GM23338 (cell line): ENCODE data around the gene DCTN2. TPM values are rescaled to one million over a fixed set of nuclear protein-coding genes. Genes with fewer than 3 reads are reported as not detected.

Experiments used
- ATAC-seq: fragments of 200-7000 bp; cut with Tn5 transposase; 3 replicates; pipeline ENCODE4 v1.9.1; 2020
- DNase-seq: peaks from one replicate; pipeline ENCODE4 v3.0.0-alpha.2; 2015; ENCODE audit warnings: low spot score
- H2AFZ ChIP-seq: fragments of 200-600 bp; sonication (generic); 2 replicates; pipeline ENCODE4 v1.8.0; 2016; ENCODE audit warnings: antibody characterized with exemption, mild to moderate bottlenecking, moderate library complexity
- H3F3A ChIP-seq: fragments of 200-600 bp; sonication (generic); replicated peaks from 2 replicates; pipeline ENCODE4 v1.8.0; 2017; ENCODE audit warnings: antibody characterized with exemption, mixed run types, low read depth
- H3K27ac ChIP-seq: fragments of 200-600 bp; sonication (generic); 2 replicates; pipeline ENCODE4 v1.6.1; 2016; ENCODE audit warnings: low read depth
- H3K27me3 ChIP-seq: fragments of 200-600 bp; sonication (generic); 2 replicates; pipeline ENCODE4 v1.8.0; 2016; ENCODE audit warnings: mild to moderate bottlenecking, mixed run types, moderate library complexity; ENCODE audit not compliant: insufficient read depth
- H3K36me3 ChIP-seq: fragments of 200-600 bp; sonication (generic); 2 replicates; pipeline ENCODE4 v1.8.0; 2016; ENCODE audit warnings: mild to moderate bottlenecking; ENCODE audit not compliant: insufficient read depth
- H3K4me1 ChIP-seq: fragments of 200-600 bp; sonication (generic); 2 replicates; pipeline ENCODE4 v1.8.0; 2016; ENCODE audit warnings: mild to moderate bottlenecking, moderate library complexity; ENCODE audit not compliant: insufficient read depth
- H3K4me2 ChIP-seq: fragments of 200-600 bp; sonication (generic); 2 replicates; pipeline ENCODE4 v1.7.1; 2017; ENCODE audit warnings: mixed run types
- H3K4me3 ChIP-seq: fragments of 200-600 bp; sonication (generic); 2 replicates; pipeline ENCODE4 v1.6.1; 2016; ENCODE audit warnings: mixed run types
- H3K79me2 ChIP-seq: fragments of 200-600 bp; sonication (generic); replicated peaks from 2 replicates; pipeline ENCODE4 v1.8.0; 2017; ENCODE audit warnings: mild to moderate bottlenecking; ENCODE audit not compliant: insufficient read depth
- H3K9me2 ChIP-seq: fragments of 200-600 bp; sonication (generic); 2 replicates; pipeline ENCODE4 v1.8.0; 2017; ENCODE audit not compliant: insufficient read depth
- H4K20me1 ChIP-seq: fragments of 200-600 bp; sonication (generic); replicated peaks from 2 replicates; pipeline ENCODE4 v1.8.0; 2017; ENCODE audit warnings: mild to moderate bottlenecking; ENCODE audit not compliant: insufficient read depth
- H3K27ac Mint-ChIP-seq: 2 replicates; pipeline ENCODE4 v1.8.0; 2020; ENCODE audit warnings: inconsistent platforms, mild to moderate bottlenecking, moderate library complexity, mixed read lengths
- H3K27me3 Mint-ChIP-seq: 3 replicates; pipeline ENCODE4 v1.8.0; 2022; ENCODE audit warnings: low read depth, mild to moderate bottlenecking, moderate library complexity, mixed read lengths, inconsistent platforms; ENCODE audit not compliant: insufficient read depth, poor library complexity
- H3K36me3 Mint-ChIP-seq: 3 replicates; pipeline ENCODE4 v1.8.0; 2021; ENCODE audit warnings: low read depth, mild to moderate bottlenecking, inconsistent platforms, moderate library complexity, mixed read lengths
- H3K4me1 Mint-ChIP-seq: 3 replicates; pipeline ENCODE4 v1.8.0; 2020; ENCODE audit warnings: mild to moderate bottlenecking, inconsistent platforms, mixed read lengths
- H3K4me3 Mint-ChIP-seq: 3 replicates; pipeline ENCODE4 v1.8.0; 2021; ENCODE audit warnings: moderate library complexity, mild to moderate bottlenecking, inconsistent platforms, mixed read lengths
- H3K9me3 Mint-ChIP-seq: 3 replicates; pipeline ENCODE4 v1.8.0; 2020; ENCODE audit warnings: moderate library complexity, mild to moderate bottlenecking, inconsistent platforms, mixed read lengths
- CREB1 ChIP-seq: fragments of 250-450 bp; sonication (Bioruptor Pico); IDR thresholded peaks from 2 replicates; pipeline ENCODE4 v1.5.0; 2020; ENCODE audit warnings: low read depth, mild to moderate bottlenecking, moderate library complexity
- EZH2 ChIP-seq: fragments of 200-600 bp; sonication (generic); IDR thresholded peaks from one replicate; pipeline ENCODE4 v1.8.0; 2017; ENCODE audit warnings: antibody characterized with exemption, mild to moderate bottlenecking, low read depth; ENCODE audit not compliant: unreplicated experiment
- EZH2phosphoT487 ChIP-seq: fragments of 200-600 bp; sonication (generic); IDR thresholded peaks from one replicate; pipeline ENCODE4 v1.8.1; 2018; ENCODE audit warnings: antibody characterized with exemption; ENCODE audit not compliant: unreplicated experiment
- JUNB ChIP-seq: IDR thresholded peaks from one replicate; pipeline ENCODE4 v1.6.1; 2016; ENCODE audit warnings: antibody characterized with exemption; ENCODE audit not compliant: unreplicated experiment
- NANOG ChIP-seq: IDR thresholded peaks from 2 replicates; pipeline ENCODE4 v1.6.1; 2016; ENCODE audit warnings: antibody characterized with exemption, borderline replicate concordance
- POLR2AphosphoS5 ChIP-seq: IDR thresholded peaks from 2 replicates; pipeline ENCODE4 v1.6.1; 2016; ENCODE audit warnings: antibody characterized with exemption, low read depth
- STAT1 ChIP-seq: IDR thresholded peaks from one replicate; pipeline ENCODE4 v1.6.1; 2016; ENCODE audit warnings: antibody characterized with exemption; ENCODE audit not compliant: unreplicated experiment
- ZNF114 ChIP-seq: fragments of 250-450 bp; sonication (Bioruptor Pico); IDR thresholded peaks from 2 replicates; pipeline ENCODE4 v1.5.0; 2020; ENCODE audit warnings: mild to moderate bottlenecking, moderate library complexity
- polyA plus RNA-seq: library from polyadenylated mRNA; unstranded; fragments of >200 nt; fragmentation: Nextera tagmentation; extraction: Ambion mirVana; gene quantifications from 2 replicates; pipeline ENCODE4 v1.2.1, GENCODE V29; 2016
- total RNA-seq: library from RNA; depleted of rRNA; stranded (reverse); fragments of >200 nt; shearing (Covaris generic); gene quantifications from 2 replicates; pipeline ENCODE4 v1.2.3, GENCODE V29; 2014
- TF ChIP-seq, protein P1 (sequence below): fragments of 250-450 bp; sonication (Bioruptor Pico); IDR thresholded peaks from 2 replicates; pipeline ENCODE4 v1.5.0; 2020; ENCODE audit warnings: mild to moderate bottlenecking, moderate library complexity
- TF ChIP-seq, protein P2 (sequence below), 2 experiments: fragments of 200-600 bp in 1 of 2; sonication (generic) in 1 of 2; conservative IDR thresholded peaks; 2 replicates each; pipeline versions ENCODE4 v1.5.1 to v1.6.1; 2016 to 2017; ENCODE audit warnings: antibody characterized with exemption in 2 of 2, low read depth in 2 of 2, mild to moderate bottlenecking in 2 of 2, moderate library complexity in 1 of 2
- TF ChIP-seq, protein P3 (sequence below): IDR thresholded peaks from one replicate; pipeline ENCODE4 v1.6.1; 2018; ENCODE audit warnings: antibody characterized with exemption; ENCODE audit not compliant: unreplicated experiment
- TF ChIP-seq, protein P4 (sequence below): IDR thresholded peaks from 2 replicates; pipeline ENCODE4 v1.6.1; 2016; ENCODE audit warnings: antibody characterized with exemption

Gene DCTN2
- total and polyA plus RNA-seq, 2 experiments from 2014 or later, result 56.1 to 157 TPM

DNA sequence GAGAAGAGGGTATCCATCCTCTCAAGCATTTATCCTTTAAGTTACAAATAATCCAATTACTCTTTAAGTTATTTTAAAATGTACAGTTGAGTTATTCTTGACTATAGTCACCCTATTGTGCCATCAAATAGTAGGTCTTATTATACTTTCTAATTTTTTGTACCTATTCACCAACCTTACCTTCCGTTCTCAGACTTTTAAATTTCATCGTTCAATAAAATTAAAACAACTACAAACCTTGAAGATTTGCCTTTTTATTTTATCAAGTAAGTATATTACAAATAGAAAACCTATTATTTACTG, 972 bp upstream of the DCTN2 start (continued):
- TF ChIP-seq, protein P1, sequence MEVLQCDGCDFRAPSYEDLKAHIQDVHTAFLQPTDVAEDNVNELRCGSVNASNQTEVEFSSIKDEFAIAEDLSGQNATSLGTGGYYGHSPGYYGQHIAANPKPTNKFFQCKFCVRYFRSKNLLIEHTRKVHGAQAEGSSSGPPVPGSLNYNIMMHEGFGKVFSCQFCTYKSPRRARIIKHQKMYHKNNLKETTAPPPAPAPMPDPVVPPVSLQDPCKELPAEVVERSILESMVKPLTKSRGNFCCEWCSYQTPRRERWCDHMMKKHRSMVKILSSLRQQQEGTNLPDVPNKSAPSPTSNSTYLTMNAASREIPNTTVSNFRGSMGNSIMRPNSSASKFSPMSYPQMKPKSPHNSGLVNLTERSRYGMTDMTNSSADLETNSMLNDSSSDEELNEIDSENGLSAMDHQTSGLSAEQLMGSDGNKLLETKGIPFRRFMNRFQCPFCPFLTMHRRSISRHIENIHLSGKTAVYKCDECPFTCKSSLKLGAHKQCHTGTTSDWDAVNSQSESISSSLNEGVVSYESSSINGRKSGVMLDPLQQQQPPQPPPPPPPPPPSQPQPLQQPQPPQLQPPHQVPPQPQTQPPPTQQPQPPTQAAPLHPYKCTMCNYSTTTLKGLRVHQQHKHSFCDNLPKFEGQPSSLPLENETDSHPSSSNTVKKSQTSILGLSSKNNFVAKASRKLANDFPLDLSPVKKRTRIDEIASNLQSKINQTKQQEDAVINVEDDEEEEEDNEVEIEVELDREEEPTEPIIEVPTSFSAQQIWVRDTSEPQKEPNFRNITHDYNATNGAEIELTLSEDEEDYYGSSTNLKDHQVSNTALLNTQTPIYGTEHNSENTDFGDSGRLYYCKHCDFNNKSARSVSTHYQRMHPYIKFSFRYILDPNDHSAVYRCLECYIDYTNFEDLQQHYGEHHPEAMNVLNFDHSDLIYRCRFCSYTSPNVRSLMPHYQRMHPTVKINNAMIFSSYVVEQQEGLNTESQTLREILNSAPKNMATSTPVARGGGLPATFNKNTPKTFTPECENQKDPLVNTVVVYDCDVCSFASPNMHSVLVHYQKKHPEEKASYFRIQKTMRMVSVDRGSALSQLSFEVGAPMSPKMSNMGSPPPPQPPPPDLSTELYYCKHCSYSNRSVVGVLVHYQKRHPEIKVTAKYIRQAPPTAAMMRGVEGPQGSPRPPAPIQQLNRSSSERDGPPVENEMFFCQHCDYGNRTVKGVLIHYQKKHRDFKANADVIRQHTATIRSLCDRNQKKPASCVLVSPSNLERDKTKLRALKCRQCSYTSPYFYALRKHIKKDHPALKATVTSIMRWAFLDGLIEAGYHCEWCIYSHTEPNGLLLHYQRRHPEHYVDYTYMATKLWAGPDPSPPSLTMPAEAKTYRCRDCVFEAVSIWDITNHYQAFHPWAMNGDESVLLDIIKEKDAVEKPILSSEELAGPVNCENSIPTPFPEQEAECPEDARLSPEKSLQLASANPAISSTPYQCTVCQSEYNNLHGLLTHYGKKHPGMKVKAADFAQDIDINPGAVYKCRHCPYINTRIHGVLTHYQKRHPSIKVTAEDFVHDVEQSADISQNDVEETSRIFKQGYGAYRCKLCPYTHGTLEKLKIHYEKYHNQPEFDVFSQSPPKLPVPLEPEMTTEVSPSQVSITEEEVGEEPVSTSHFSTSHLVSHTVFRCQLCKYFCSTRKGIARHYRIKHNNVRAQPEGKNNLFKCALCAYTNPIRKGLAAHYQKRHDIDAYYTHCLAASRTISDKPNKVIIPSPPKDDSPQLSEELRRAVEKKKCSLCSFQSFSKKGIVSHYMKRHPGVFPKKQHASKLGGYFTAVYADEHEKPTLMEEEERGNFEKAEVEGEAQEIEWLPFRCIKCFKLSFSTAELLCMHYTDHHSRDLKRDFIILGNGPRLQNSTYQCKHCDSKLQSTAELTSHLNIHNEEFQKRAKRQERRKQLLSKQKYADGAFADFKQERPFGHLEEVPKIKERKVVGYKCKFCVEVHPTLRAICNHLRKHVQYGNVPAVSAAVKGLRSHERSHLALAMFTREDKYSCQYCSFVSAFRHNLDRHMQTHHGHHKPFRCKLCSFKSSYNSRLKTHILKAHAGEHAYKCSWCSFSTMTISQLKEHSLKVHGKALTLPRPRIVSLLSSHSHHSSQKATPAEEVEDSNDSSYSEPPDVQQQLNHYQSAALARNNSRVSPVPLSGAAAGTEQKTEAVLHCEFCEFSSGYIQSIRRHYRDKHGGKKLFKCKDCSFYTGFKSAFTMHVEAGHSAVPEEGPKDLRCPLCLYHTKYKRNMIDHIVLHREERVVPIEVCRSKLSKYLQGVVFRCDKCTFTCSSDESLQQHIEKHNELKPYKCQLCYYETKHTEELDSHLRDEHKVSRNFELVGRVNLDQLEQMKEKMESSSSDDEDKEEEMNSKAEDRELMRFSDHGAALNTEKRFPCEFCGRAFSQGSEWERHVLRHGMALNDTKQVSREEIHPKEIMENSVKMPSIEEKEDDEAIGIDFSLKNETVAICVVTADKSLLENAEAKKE (CRISPR knock-in tag), result no peak
- no peak for TF ChIP-seq POLR2AphosphoS5
- TF ChIP-seq, protein P2, sequence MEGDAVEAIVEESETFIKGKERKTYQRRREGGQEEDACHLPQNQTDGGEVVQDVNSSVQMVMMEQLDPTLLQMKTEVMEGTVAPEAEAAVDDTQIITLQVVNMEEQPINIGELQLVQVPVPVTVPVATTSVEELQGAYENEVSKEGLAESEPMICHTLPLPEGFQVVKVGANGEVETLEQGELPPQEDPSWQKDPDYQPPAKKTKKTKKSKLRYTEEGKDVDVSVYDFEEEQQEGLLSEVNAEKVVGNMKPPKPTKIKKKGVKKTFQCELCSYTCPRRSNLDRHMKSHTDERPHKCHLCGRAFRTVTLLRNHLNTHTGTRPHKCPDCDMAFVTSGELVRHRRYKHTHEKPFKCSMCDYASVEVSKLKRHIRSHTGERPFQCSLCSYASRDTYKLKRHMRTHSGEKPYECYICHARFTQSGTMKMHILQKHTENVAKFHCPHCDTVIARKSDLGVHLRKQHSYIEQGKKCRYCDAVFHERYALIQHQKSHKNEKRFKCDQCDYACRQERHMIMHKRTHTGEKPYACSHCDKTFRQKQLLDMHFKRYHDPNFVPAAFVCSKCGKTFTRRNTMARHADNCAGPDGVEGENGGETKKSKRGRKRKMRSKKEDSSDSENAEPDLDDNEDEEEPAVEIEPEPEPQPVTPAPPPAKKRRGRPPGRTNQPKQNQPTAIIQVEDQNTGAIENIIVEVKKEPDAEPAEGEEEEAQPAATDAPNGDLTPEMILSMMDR (conservative IDR thresholded peaks at IDR 0.05; ENCODE audit: low read depth in 2 of 2), result no peak
- TF ChIP-seq EZH2phosphoT487, result no peak
- TF ChIP-seq STAT1, result no peak
- TF ChIP-seq ZNF114 (CRISPR knock-in tag), result no peak

DNA sequence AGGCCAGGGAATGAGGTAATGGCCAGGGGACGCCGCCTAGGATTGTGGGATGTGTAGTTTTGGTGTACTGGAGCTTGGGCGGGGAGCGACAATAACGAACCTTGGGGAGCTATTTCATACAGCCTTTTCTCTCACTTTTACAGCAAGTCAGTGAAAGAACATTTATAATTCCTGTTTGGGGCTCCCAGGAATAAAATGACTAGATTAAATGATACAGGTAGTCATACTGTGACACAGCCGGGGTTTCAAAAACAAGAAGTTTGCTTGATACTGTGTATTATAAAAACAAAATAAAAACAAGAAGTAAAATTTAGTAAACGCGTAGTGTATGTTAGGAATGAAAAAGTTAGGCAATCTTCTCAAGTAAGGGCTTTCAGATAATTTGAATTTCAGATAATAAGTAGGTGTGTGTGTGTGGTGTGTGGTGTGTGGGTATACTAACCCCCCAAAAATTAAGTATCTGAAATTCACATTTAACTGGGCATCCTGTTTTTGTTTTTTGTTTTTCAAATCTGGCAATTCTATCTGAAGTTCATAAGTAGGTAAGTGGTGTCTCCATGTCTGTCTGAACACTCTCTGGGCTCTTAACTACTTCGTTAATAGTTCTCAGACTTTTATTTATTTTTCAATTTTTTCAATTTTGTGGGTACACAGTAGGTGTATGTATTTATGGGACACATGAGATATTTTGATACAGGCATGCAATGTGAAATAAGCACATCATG, 458 bp upstream of the DCTN2 start:
- peaks cover 3% of the 10 kb centered on the region; the same call in 2 of the 3 replicates for H3K36me3 Mint-ChIP-seq
- H3K4me1 Mint-ChIP-seq, result peaks cover 45% of the 10 kb centered on the region
- peaks cover 28% of the 10 kb centered on the region for H3K4me1 ChIP-seq
- H3F3A ChIP-seq, result peaks cover 12% of the 10 kb centered on the region
- peaks cover 45% of the 10 kb centered on the region for H3K79me2 ChIP-seq
- no peaks in the 10 kb centered on the region for H3K9me3 Mint-ChIP-seq
- H3K4me2 ChIP-seq, result peak overlapping the region; percentile 67
- peaks cover 12% of the 10 kb centered on the region; the same call in 1 of the 2 replicates for H4K20me1 ChIP-seq
- ATAC-seq (no peak), DNase-seq (no peak)
- H3K27me3 Mint-ChIP-seq, result peaks cover 13% of the 10 kb centered on the region
- H2AFZ ChIP-seq, result no peak overlapping the region
- peak overlapping the region; percentile 97 for H3K4me3 Mint-ChIP-seq
- peaks cover 14% of the 10 kb centered on the region for H3K27me3 ChIP-seq
- no peaks in the 10 kb centered on the region for H3K9me2 ChIP-seq
- peak overlapping the region; percentile 96 for H3K4me3 ChIP-seq
- H3K27ac Mint-ChIP-seq, result no peak overlapping the region
- no peak overlapping the region for H3K27ac ChIP-seq
- H3K36me3 ChIP-seq, result no peaks in the 10 kb centered on the region
- TF ChIP-seq ZNF114 (CRISPR knock-in tag), result no peak
- no peak for TF ChIP-seq JUNB
- TF ChIP-seq, protein P3, sequence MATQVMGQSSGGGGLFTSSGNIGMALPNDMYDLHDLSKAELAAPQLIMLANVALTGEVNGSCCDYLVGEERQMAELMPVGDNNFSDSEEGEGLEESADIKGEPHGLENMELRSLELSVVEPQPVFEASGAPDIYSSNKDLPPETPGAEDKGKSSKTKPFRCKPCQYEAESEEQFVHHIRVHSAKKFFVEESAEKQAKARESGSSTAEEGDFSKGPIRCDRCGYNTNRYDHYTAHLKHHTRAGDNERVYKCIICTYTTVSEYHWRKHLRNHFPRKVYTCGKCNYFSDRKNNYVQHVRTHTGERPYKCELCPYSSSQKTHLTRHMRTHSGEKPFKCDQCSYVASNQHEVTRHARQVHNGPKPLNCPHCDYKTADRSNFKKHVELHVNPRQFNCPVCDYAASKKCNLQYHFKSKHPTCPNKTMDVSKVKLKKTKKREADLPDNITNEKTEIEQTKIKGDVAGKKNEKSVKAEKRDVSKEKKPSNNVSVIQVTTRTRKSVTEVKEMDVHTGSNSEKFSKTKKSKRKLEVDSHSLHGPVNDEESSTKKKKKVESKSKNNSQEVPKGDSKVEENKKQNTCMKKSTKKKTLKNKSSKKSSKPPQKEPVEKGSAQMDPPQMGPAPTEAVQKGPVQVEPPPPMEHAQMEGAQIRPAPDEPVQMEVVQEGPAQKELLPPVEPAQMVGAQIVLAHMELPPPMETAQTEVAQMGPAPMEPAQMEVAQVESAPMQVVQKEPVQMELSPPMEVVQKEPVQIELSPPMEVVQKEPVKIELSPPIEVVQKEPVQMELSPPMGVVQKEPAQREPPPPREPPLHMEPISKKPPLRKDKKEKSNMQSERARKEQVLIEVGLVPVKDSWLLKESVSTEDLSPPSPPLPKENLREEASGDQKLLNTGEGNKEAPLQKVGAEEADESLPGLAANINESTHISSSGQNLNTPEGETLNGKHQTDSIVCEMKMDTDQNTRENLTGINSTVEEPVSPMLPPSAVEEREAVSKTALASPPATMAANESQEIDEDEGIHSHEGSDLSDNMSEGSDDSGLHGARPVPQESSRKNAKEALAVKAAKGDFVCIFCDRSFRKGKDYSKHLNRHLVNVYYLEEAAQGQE, result no peak
- no peak for TF ChIP-seq NANOG
- no peak for TF ChIP-seq EZH2phosphoT487
- TF ChIP-seq, protein P4, sequence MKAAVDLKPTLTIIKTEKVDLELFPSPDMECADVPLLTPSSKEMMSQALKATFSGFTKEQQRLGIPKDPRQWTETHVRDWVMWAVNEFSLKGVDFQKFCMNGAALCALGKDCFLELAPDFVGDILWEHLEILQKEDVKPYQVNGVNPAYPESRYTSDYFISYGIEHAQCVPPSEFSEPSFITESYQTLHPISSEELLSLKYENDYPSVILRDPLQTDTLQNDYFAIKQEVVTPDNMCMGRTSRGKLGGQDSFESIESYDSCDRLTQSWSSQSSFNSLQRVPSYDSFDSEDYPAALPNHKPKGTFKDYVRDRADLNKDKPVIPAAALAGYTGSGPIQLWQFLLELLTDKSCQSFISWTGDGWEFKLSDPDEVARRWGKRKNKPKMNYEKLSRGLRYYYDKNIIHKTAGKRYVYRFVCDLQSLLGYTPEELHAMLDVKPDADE, result peak; percentile 91
- TF ChIP-seq EZH2, result no peak
- TF ChIP-seq STAT1, result no peak
- peak; percentile 89 for TF ChIP-seq CREB1 (CRISPR knock-in tag)
- TF ChIP-seq POLR2AphosphoS5, result no peak
